A549 (cell line): ENCODE results near the gene CLNS1A. TPM values are rescaled to one million over a fixed set of nuclear protein-coding genes. Genes with fewer than 3 reads are reported as not detected.

Source experiments
- polyA plus RNA-seq, 4 experiments: library from polyadenylated mRNA; depleted of rRNA in 3 of 4; stranded (reverse); fragments of >200 nt; fragmentation: RNase III in 1 of 4; extraction: RNeasy Plus Mini Kit Qiagen cat#74134 plus additional on column Dnase treatment in 1 of 4; gene quantifications; 2 replicates in 3 of 4; 3 replicates in 1 of 4; pipeline ENCODE4 v1.2.3, GENCODE V29; 2011 to 2017
- small RNA-seq, 6 experiments: library from RNA; depleted of rRNA; stranded (forward); fragments of <200 nt; gene quantifications; one replicate each; pipeline ENCODE3, GENCODE V24; 2012

CLNS1A gene
- polyA plus RNA-seq, 2 of the 4 experiments (the other 2 are of a cell fraction) = 173 to 210 TPM

Small RNA genes within 50 kb of the gene (small RNA-seq; reads per million reads assigned to genes)
- 0 reads per million in 6 experiments for gene RNU7-59P

Other genes with a start within 250 kb of the CLNS1A start
- gene PAK1, start 163.7 kb downstream of the CLNS1A start, polyA plus RNA-seq (2011; rRNA removed) = 60.7 and 67.3 TPM in 2 replicates
- 18.9 to 22.2 TPM (median 20.6 TPM) in 3 replicates for gene PAK1, start 163.7 kb downstream of the CLNS1A start, polyA plus RNA-seq (2017; fragmentation: RNase III; extraction: RNeasy Plus Mini Kit Qiagen cat#74134 plus additional on column Dnase treatment)
- gene AQP11, start 47.8 kb downstream of the CLNS1A start, polyA plus RNA-seq (2011; rRNA removed) = 2.3 and 2.4 TPM in 2 replicates
- 2.2 to 3.1 TPM (median 2.6 TPM) in 3 replicates for gene AQP11, start 47.8 kb downstream of the CLNS1A start, polyA plus RNA-seq (2017; fragmentation: RNase III; extraction: RNeasy Plus Mini Kit Qiagen cat#74134 plus additional on column Dnase treatment)
- gene RSF1, start 182.9 kb upstream of the CLNS1A start, polyA plus RNA-seq (2011; rRNA removed) = 29.6 TPM in 2 replicates
- 15.4 to 18.8 TPM (median 17.6 TPM) in 3 replicates for gene RSF1, start 182.9 kb upstream of the CLNS1A start, polyA plus RNA-seq (2017; fragmentation: RNase III; extraction: RNeasy Plus Mini Kit Qiagen cat#74134 plus additional on column Dnase treatment)
- 17.7 and 25.4 TPM in 2 replicates for gene AAMDC, start 183.3 kb upstream of the CLNS1A start, polyA plus RNA-seq (2011; rRNA removed)
- 31.3 to 41.8 TPM (median 36.5 TPM) in 3 replicates for gene AAMDC, start 183.3 kb upstream of the CLNS1A start, polyA plus RNA-seq (2017; fragmentation: RNase III; extraction: RNeasy Plus Mini Kit Qiagen cat#74134 plus additional on column Dnase treatment)